ENCODE data around the gene OR13H1. TPM values are rescaled to one million over a fixed set of nuclear protein-coding genes. Genes with fewer than 3 reads are reported as not detected.
"Not testable (repeated sequence)": the region's sequence is repeated elsewhere in the genome, so short reads cannot be mapped to it uniquely, and the experiment has no call there.

Gene OR13H1
- total and polyA plus RNA-seq, 10 donors = not detected

- H3K36me3 ChIP-seq = no peaks in the 10 kb centered on the region
- peaks cover 0 to 7% (median 0%) of the 10 kb centered on the region in 7 donors for H3K27me3 ChIP-seq (replicated peaks in 1 of 7)
- no peak overlapping the region for H3K27ac ChIP-seq
- intact Hi-C loops (cut with DNase I; ENCODE audit: low total_unique reads) = no loop called here
- no peaks in the 10 kb centered on the region for H3K9me3 ChIP-seq
- TF ChIP-seq POLR2AphosphoS5 (IDR thresholded peaks at IDR 0.05) (no peak), POLR2A (IDR thresholded peaks at IDR 0.05) (no peak), CTCF (IDR thresholded peaks at IDR 0.05 in 8 of 11, conservative IDR thresholded peaks at IDR 0.05 in 3 of 11) (no peak)
- no peak overlapping the region for H3K4me3 ChIP-seq
- H3K4me1 ChIP-seq = no peaks in the 10 kb centered on the region
- no peak for DNase-seq
Measured at GRCh38 chrX:131577413-131577812, 33.5 kb downstream of the OR13H1 start.

- TF ChIP-seq POLR2A (IDR thresholded peaks at IDR 0.05) (no peak), POLR2AphosphoS5 (IDR thresholded peaks at IDR 0.05) (no peak), CTCF (IDR thresholded peaks at IDR 0.05 in 8 of 11, conservative IDR thresholded peaks at IDR 0.05 in 3 of 11) (no peak)
- Histone ChIP-seq H3K36me3 (no peaks in the 10 kb centered on the region), H3K27ac (no peak overlapping the region), H3K4me1 (no peaks in the 10 kb centered on the region), H3K27me3 (replicated peaks in 1 of 7) (peaks cover 0 to 7% (median 0%) of the 10 kb centered on the region in 7 donors), H3K9me3 (no peaks in the 10 kb centered on the region), H3K4me3 (no peak overlapping the region)
- no peak for DNase-seq
- 79 to 94% (median 86%) methylated on average over 11 of the region's 11 CpGs for WGBS, 5 donors
- intact Hi-C loops (cut with DNase I; ENCODE audit: low total_unique reads) = no loop called here
Measured at GRCh38 chrX:131577999-131578734, 34.3 kb downstream of the OR13H1 start.

- not testable (repeated sequence) for DNase-seq
- 73 to 94% (median 91%) methylated on average over 12 to 28 of the region's 34 CpGs for WGBS, 5 donors
Measured at GRCh38 chrX:131578735-131579367, 35.0 kb downstream of the OR13H1 start.

GRCh38 chrX:131588995-131589394, 45.1 kb downstream of the OR13H1 start:
- no peaks in the 10 kb centered on the region for H3K9me3 ChIP-seq
- H3K4me1 ChIP-seq = no peaks in the 10 kb centered on the region
- peaks cover 0 to 10% (median 0%) of the 10 kb centered on the region in 7 donors for H3K27me3 ChIP-seq (replicated peaks in 1 of 7)
- 5 to 42% (median 13%) methylated on average over 4 of the region's 4 CpGs for WGBS, 5 donors
- TF ChIP-seq POLR2AphosphoS5 (IDR thresholded peaks at IDR 0.05) = no peak
- TF ChIP-seq CTCF (IDR thresholded peaks at IDR 0.05 in 8 of 11, conservative IDR thresholded peaks at IDR 0.05 in 3 of 11) = no peak
- no peak for TF ChIP-seq POLR2A (IDR thresholded peaks at IDR 0.05)
- no peak overlapping the region for H3K27ac ChIP-seq
- DNase-seq = no peak
- no peaks in the 10 kb centered on the region for H3K36me3 ChIP-seq
- no peak overlapping the region for H3K4me3 ChIP-seq
- intact Hi-C loops (cut with DNase I; ENCODE audit: low total_unique reads) = no loop called here

More at GRCh38 chrX:131578735-131579367, 35.0 kb downstream of the OR13H1 start:
- H3K27ac ChIP-seq; H3K4me3 ChIP-seq; H3K36me3 ChIP-seq; intact Hi-C loops (cut with DNase I; ENCODE audit: low total_unique reads); H3K9me3 ChIP-seq; H3K4me1 ChIP-seq; H3K27me3 ChIP-seq (replicated peaks in 1 of 7): not testable (repeated sequence)
